CD4-positive, alpha-beta T cell treated with Interleukin-15 for 4 hours (primary cell): ENCODE data around the gene NKD1.

Source experiments
- DNase-seq: peaks from one replicate; pipeline ENCODE4 v3.0.0-alpha.2; 2020; ENCODE audit warnings: low spot score

NKD1 gene

GRCh38 chr16:50600582-50601283 is 52.5 kb downstream of the NKD1 start:
- no peak for DNase-seq

DNA sequence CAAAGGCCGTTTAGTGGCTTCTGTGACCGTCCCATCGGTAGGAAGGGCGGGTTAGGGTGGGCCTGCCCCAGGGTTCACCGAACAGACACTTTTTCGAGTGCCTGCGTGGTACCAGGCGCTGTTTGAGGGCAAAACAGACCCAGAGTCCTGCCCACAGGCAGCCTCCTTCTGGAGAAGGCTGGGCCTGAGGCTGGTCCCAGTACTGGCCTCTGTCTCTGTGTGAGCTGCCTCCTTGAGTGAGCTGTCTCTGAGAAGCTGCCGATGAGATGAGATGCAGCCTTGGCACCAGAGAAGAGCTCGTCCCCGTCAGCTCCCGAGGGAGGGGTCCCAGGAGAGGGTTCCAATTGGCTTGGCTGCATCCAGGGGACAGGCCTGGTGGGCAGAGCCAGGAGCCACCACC is 53.1 kb downstream of the NKD1 start:
- DNase-seq: no peak

DNA sequence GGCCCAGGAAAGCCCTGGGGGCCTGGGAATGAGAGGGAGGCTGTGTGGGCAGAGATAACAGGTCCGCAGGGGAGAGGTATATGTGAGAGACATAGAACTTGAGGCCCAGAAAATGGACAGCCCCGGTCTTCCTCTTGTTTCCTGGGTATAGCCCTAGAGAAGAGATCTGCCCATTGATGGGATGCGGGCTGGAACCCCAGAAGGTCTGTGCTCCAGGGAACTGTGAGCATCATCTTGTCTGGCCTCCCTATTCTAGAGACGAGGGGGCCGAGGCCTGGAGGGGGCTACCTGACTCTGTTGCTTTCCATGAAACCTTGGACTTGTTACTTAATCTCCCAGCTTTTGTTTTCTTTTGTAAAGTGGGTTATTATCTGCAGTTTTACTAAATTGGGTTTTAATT is 53.9 kb downstream of the NKD1 start:
- DNase-seq: no peak

- peak; percentile 30 for DNase-seq
Measured at GRCh38 chr16:50602531-50603205, 54.5 kb downstream of the NKD1 start.

DNA sequence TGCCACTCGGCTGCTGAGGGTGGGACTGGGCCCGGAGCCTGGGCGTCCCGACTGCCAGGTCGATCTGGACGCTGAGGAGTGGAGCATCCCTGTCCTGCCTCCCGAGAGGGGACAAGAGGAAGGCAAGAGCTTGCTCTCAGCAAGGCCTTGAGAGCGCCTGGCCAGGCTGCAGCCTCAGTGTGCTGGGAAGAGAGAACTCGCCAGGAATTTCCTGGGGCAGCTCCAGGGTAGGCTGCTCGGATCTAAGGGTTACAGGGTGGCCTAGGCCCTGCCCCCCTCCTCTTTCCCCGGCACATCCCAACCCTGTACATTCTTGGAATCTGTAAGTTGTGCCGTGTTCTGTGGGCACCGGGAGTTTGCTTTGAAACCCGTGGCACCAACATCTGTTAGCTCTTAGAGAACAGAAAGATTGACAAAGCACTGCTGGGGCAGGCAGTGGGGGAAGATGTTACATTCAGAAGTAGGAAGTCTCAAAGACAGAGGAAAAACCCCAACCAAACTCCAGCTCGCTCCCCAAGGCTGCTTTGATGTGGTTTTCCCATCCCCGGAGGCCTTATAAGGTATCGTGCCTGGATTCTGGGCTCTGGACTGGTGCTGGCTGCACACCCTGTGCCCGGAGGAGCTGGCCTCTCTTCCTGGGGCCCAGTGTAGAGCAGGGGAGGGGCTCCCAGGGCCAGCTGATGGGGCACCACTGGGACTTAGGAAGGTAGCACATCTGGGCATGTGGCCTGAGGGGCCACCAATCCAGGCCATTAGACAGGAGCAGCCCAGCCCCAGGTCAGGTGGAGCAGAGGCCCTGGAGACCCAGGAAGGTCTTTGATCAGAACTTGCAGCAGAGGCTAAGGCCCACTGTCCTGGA is 55.2 kb downstream of the NKD1 start:
- DNase-seq: no peak

DNA sequence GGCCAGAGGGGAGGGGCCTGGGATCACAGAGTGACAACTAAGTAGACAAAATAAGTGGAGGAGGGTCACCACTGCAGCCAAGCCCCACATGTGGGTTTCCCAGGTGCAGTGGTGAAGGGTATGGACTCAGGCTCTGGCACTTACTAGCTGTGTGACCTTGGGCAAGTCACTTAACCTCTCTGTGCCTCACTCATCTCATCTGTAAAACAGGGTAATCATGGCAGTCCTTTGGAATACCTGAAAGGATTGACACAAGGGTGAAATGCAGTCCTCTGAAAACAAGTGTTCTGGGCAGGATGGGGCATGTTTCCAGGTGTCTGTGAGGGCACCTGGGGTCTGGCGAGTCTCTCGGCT is 55.8 kb downstream of the NKD1 start:
- DNase-seq: no peak

GRCh38 chr16:50604610-50605009 is 56.4 kb downstream of the NKD1 start:
- DNase-seq: no peak

- DNase-seq: no peak
Measured at GRCh38 chr16:50605733-50606430, 57.7 kb downstream of the NKD1 start.

GRCh38 chr16:50606431-50607050 is 58.3 kb downstream of the NKD1 start:
- no peak for DNase-seq

- DNase-seq: no peak
Measured at GRCh38 chr16:50607051-50607431, 58.8 kb downstream of the NKD1 start.

DNA sequence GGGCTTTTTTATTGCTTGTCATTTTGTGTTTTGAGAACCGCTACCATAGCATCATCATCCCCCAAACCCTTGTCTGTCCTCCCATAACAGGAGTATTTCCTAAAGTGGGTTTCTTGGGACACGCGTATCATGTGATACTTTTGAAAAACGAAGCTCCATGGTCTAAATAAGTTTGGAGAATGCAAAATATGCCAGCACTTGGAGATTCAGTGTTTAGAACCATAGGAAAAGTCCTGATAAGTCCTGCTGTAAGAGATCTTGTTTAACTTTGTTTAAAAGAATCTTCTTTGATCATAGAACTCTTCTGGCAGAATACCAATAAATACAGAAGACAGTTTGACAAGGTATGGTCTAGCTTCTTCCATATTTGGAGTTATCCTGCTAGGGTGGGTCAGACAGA is 59.3 kb downstream of the NKD1 start:
- DNase-seq: no peak

- no peak for DNase-seq
Measured at GRCh38 chr16:50607970-50608557, 59.9 kb downstream of the NKD1 start.

DNA sequence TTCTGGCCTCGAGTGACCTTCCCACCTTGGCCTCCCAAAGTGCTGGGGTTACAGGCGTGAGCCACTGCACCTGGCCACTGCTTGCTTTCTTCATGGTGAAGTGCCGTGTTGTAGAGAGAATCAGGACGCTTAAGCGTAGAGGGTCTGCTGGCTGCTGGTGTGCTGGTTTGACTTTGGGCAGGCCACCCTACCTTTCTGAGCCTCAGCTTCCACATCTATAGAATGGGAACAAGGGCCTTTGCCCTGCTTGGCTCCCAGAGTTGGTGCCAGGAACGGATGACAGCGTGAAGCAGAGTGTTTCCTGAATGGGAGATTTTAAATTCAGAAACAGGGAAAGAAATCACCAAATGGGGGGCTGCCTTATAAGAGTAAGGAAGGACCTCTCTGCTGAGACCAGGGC is 60.9 kb downstream of the NKD1 start:
- DNase-seq: no peak

GRCh38 chr16:50609471-50609870 is 61.3 kb downstream of the NKD1 start:
- DNase-seq: no peak

GRCh38 chr16:50610331-50611262 is 62.4 kb downstream of the NKD1 start:
- no peak for DNase-seq

- no peak for DNase-seq
Measured at GRCh38 chr16:50611332-50611934, 63.2 kb downstream of the NKD1 start.

- no peak for DNase-seq
Measured at GRCh38 chr16:50611995-50612848, 64.0 kb downstream of the NKD1 start.

DNA sequence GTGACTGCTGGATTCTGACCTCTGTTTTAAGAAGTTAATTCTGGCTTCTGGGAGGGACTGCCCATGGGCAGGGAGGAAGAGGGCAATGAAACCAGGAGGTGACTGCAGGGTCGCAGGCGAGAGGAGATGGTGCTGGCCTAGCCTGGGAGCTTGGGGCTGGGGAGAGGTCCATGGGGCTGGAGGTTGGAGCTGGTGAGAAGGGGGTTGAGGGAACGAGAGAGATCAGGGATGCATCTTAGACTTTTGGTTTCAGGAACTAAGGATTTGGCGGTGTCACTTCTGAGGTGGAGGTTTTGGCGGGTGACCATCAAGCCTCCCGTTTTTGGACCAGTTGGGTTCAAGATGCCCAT is 64.6 kb downstream of the NKD1 start:
- no peak for DNase-seq

GRCh38 chr16:50613281-50613963 is 65.2 kb downstream of the NKD1 start:
- no peak for DNase-seq
